HUES64 (cell line): ENCODE results near the gene BNIP1.

Experiments used
- H3K27ac ChIP-seq: 2 replicates; pipeline ENCODE4 v1.7.0; 2013; ENCODE audit warnings: low read depth, low read length, inconsistent platforms
- H3K27me3 ChIP-seq: 2 replicates; pipeline ENCODE4 v1.6.1; 2013; ENCODE audit warnings: mild to moderate bottlenecking, low read length; ENCODE audit not compliant: insufficient read depth
- H3K36me3 ChIP-seq: 2 replicates; pipeline ENCODE4 v1.6.1; 2013; ENCODE audit warnings: mild to moderate bottlenecking, low read length; ENCODE audit not compliant: insufficient read depth
- H3K4me1 ChIP-seq: 2 replicates; pipeline ENCODE4 v1.6.1; 2013; ENCODE audit warnings: mild to moderate bottlenecking, low read length, moderate library complexity; ENCODE audit not compliant: insufficient read depth
- H3K4me3 ChIP-seq: 2 replicates; pipeline ENCODE4 v1.5.1; 2013; ENCODE audit warnings: mild to moderate bottlenecking, low read length, moderate library complexity
- H3K9ac ChIP-seq: 2 replicates; pipeline ENCODE4 v1.6.1; 2013; ENCODE audit warnings: mild to moderate bottlenecking, low read depth, low read length
- H3K9me3 ChIP-seq: 2 replicates; pipeline ENCODE4 v1.6.1; 2013; ENCODE audit warnings: low read depth, low read length; ENCODE audit not compliant: insufficient read depth
- WGBS: fragments of 150-250, 120-280 bp; methylation state at CpG from one replicate; pipeline ENCODE4 v1.1.7; 2013; ENCODE audit warnings: missing lambda C conversion rate; 5-methylcytosine and 5-hydroxymethylcytosine counted together

The BNIP1 gene

DNA sequence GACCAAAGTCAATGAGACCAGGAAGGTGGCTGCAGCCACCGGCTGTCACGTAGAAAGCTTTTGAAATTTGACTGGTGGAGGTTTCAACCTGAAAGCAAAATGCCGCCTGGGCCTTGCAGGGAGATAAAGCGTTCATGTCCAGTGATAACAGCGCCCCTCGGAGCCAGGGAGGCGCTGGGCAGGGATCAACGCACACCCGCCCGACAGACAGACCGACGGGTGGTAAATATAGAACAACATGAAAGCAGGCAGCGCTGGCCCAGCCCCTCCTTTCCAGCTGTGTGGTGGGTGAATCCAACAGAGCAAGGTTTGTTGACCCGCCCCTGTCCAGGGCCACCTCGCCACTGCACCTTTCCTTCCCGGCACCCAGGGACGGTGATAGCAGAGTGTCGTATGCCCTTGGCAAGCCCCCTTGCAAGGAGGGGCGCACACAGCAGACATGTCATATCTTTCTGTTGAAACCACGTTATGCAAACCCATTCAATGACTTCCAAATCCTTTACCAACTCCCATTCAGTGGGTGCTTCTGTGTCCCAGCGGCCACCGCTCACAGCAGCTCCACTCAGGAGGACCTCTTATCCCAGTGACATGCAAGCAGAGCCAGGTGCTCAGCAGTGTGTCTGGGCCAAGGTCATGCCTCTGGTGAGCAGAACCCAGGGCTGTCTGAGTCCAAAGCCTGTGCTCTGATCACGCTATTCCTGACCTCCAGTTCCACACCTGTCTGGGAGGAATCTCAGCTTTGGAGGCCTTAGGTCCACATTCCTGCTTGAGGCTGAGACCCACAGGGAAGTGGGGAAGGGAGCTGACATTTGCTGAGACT, 52.0 kb downstream of the BNIP1 start:
- Histone ChIP-seq H3K4me1 (no peaks in the 10 kb centered on the region), H3K27ac (no peak overlapping the region), H3K9ac (no peak overlapping the region), H3K27me3 (no peaks in the 10 kb centered on the region; the same call in 1 of the 2 replicates), H3K4me3 (no peak overlapping the region), H3K9me3 (peaks cover 6% of the 10 kb centered on the region; the same call in 1 of the 2 replicates), H3K36me3 (no peaks in the 10 kb centered on the region)
- WGBS, result 90% methylated on average over 23 of the region's 23 CpGs

DNA sequence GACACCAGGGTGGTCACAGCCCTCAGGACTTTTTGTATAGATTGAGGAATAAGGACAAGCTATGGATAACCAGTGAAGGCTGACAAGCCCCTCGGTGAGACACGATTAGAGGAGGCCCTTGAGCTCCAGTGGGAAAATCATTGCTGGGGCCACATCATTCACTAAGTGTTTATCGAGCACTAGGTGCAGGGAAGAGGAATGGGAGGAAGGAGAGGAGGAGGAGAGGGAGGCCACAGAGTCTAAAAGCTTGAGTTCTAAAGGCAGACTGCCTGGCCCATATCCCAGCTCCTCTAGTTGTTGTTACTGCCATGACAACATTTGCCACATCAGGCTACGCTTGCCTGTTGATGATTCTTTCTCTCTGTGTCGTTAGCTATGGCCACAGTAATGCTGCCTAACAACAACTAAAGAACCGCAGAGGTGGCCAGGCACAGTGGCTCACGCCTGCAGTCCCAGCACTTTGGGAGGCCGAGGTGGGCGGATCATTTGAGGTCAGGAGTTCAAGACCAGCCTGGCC, 53.1 kb downstream of the BNIP1 start:
- Histone ChIP-seq H3K36me3 (no peaks in the 10 kb centered on the region), H3K27me3 (peaks cover 8% of the 10 kb centered on the region), H3K4me1 (peaks cover 6% of the 10 kb centered on the region; the same call in 1 of the 2 replicates), H3K9ac (no peak overlapping the region), H3K9me3 (peaks cover 6% of the 10 kb centered on the region; the same call in 1 of the 2 replicates), H3K27ac (no peak overlapping the region), H3K4me3 (no peak overlapping the region)
- 91% methylated on average over 9 of the region's 9 CpGs for WGBS

DNA sequence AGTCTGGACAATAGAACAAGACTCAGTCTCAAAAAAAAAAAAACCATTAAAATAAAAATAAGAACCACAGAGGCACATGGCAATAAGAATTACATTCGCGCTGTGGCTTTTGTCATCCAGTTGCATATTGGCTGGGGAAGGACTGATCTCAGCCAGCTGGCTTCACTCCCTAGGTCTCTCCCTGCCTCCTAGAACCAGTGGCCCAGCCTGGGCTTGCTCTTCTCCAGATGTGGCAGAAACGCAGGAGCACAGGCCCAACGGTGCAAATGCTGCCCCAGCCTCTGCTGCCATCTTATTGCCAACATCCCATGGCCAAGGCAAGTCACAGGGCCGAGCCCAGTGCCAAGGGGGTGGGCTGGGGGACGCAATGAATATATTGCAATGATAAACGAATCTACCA, 53.7 kb downstream of the BNIP1 start:
- no peak overlapping the region for H3K4me3 ChIP-seq
- peaks cover 14% of the 10 kb centered on the region for H3K27me3 ChIP-seq

GRCh38 chr5:173200356-173200755, 56.0 kb downstream of the BNIP1 start:
- H3K4me3 ChIP-seq, result no peak overlapping the region
- no peak overlapping the region for H3K27ac ChIP-seq
- H3K27me3 ChIP-seq, result peaks cover 19% of the 10 kb centered on the region
- peaks cover 6% of the 10 kb centered on the region; the same call in 1 of the 2 replicates for H3K9me3 ChIP-seq
- peaks cover 7% of the 10 kb centered on the region; the same call in 1 of the 2 replicates for H3K4me1 ChIP-seq
- H3K9ac ChIP-seq, result no peak overlapping the region
- H3K36me3 ChIP-seq, result no peaks in the 10 kb centered on the region

More for the DNA sequence above, 53.7 kb downstream of the BNIP1 start:
- H3K9ac ChIP-seq, result no peak overlapping the region
- H3K36me3 ChIP-seq, result no peaks in the 10 kb centered on the region
- peaks cover 6% of the 10 kb centered on the region; the same call in 1 of the 2 replicates for H3K9me3 ChIP-seq
- H3K27ac ChIP-seq, result no peak overlapping the region
- WGBS, result 91% methylated on average over 7 of the region's 7 CpGs
- peaks cover 7% of the 10 kb centered on the region; the same call in 1 of the 2 replicates for H3K4me1 ChIP-seq

DNA sequence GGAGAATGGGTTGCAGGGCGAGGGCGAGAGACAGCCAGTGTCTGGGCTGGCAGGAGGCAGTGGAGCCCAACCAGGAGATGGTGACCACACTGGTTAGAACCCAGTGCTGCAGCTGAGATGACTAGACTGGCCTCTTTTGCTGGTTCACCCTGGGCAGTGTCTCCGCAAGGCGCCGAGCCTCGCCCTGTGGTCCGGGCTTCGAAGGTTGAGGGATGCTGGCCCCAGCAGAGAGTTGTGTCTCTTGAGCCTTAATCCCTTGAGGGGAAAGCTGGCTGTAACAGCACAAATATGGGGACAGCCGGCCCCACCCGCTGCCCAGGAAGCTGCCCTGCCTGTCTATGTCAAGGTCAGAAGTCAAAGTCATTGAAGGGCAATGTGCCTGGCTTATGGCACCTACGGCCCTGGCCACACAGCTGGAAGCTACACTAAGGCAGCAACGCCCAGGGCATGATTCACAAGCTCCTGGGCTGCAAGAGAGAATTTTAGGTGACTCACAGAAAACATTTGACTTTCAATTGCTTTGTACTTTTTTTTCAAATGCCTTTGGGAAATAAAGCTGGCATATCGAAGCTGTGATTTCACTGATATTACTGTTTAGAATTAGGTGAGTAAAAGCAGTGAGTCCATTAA, 57.4 kb downstream of the BNIP1 start:
- WGBS, result 80% methylated on average over 13 of the region's 13 CpGs
- no peaks in the 10 kb centered on the region for H3K36me3 ChIP-seq
- H3K9me3 ChIP-seq, result peaks cover 6% of the 10 kb centered on the region; the same call in 1 of the 2 replicates
- H3K4me1 ChIP-seq, result peaks cover 7% of the 10 kb centered on the region; the same call in 1 of the 2 replicates
- H3K27me3 ChIP-seq, result peaks cover 19% of the 10 kb centered on the region
- H3K4me3 ChIP-seq, result no peak overlapping the region
- no peak overlapping the region for H3K9ac ChIP-seq
- H3K27ac ChIP-seq, result no peak overlapping the region

DNA sequence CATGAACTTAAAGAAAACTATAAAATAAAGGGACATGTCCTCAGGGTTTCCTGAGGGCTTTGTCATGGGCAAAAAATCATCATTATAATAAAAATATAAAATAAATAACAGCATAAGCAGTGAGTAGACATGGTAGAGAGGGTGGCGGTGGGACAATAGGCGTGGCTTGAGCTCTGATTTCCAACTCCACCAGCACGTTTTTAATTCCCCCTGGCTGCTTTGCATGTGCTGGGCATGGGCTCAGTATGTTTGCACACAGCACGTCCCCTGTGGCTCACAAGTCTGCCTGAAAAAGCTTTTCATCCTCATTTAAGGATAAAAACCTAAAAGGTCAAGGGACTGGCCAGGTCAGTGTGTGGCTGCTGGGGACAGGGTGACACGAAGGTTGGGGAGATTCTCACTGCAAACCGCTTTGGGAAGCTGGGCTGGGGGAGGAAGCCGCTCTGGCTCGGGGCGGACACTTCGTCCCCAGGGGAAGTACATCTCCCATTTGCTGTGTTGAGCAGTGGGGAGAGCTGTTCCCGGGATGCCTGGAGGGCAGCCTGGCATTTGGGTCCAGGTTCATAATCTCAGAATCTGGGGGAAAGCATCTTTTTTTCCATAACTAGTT, 58.0 kb downstream of the BNIP1 start:
- WGBS, result 25% methylated on average over 11 of the region's 11 CpGs
- H3K4me1 ChIP-seq, result peaks cover 7% of the 10 kb centered on the region; the same call in 1 of the 2 replicates
- peak overlapping the region; percentile 40 for H3K4me3 ChIP-seq
- no peak overlapping the region for H3K9ac ChIP-seq
- H3K27ac ChIP-seq, result no peak overlapping the region
- peaks cover 19% of the 10 kb centered on the region for H3K27me3 ChIP-seq
- H3K9me3 ChIP-seq, result peaks cover 6% of the 10 kb centered on the region; the same call in 1 of the 2 replicates
- no peaks in the 10 kb centered on the region for H3K36me3 ChIP-seq

GRCh38 chr5:173204185-173204979, 60.1 kb downstream of the BNIP1 start:
- H3K9me3 ChIP-seq, result peaks cover 4% of the 10 kb centered on the region; the same call in 1 of the 2 replicates
- H3K27me3 ChIP-seq, result peaks cover 22% of the 10 kb centered on the region
- peaks cover 7% of the 10 kb centered on the region; the same call in 1 of the 2 replicates for H3K4me1 ChIP-seq
- H3K27ac ChIP-seq, result no peak overlapping the region
- H3K4me3 ChIP-seq, result no peak overlapping the region
- no peak overlapping the region for H3K9ac ChIP-seq
- 90% methylated on average over 5 of the region's 6 CpGs for WGBS
- H3K36me3 ChIP-seq, result no peaks in the 10 kb centered on the region

DNA sequence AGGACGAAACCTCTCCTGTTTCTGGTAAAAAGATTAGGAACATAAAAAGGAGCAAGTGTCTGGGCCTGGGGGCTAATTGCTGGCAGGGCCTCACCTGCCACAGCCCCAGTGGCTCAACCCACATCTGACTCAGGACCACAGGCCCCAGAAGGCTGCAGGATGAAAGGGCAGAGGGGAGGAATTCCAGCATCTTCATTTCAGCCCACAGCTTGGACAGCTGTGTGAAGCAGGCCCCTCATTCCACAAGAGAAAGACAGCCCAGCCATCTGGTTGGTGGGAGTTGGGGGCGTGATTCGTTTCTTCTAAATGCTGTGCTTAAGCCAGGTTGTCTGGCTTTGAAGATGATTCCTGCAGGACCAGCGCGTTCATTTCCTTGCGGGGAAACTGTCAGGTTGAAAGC, 61.6 kb downstream of the BNIP1 start:
- no peaks in the 10 kb centered on the region for H3K9me3 ChIP-seq
- no peak overlapping the region for H3K9ac ChIP-seq
- 88% methylated on average over 6 of the region's 6 CpGs for WGBS

GRCh38 chr5:173208296-173208695, 64.0 kb downstream of the BNIP1 start:
- no peaks in the 10 kb centered on the region for H3K4me1 ChIP-seq

More for the DNA sequence above, 61.6 kb downstream of the BNIP1 start:
- H3K36me3 ChIP-seq, result no peaks in the 10 kb centered on the region
- H3K27ac ChIP-seq, result no peak overlapping the region
- peaks cover 22% of the 10 kb centered on the region for H3K27me3 ChIP-seq
- peaks cover 7% of the 10 kb centered on the region; the same call in 1 of the 2 replicates for H3K4me1 ChIP-seq
- H3K4me3 ChIP-seq, result no peak overlapping the region

DNA sequence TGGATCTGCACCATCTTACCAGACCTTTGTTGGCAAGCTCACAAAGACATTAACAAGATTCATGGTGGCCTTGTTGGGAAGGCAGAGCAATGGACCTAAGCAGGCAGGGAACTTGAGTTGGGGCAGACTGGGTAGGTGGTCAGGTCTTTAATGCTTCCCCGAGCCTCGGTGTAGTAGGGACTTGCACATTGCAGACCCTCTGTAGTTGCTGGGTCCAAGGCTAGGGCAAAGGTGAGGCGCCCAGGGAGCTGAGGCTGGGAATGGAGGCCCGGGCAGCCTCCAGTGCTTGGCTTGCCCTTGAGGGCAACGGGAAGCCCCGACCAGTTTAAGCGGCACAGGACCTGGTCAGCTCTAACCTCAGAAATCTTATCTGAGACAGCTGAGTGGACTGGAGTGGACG, 66.5 kb downstream of the BNIP1 start:
- no peak overlapping the region for H3K27ac ChIP-seq
- no peaks in the 10 kb centered on the region for H3K9me3 ChIP-seq
- peaks cover 7% of the 10 kb centered on the region; the same call in 1 of the 2 replicates for H3K27me3 ChIP-seq
- no peak overlapping the region for H3K4me3 ChIP-seq
- 96% methylated on average over 8 of the region's 8 CpGs for WGBS
- H3K36me3 ChIP-seq, result no peaks in the 10 kb centered on the region
- no peaks in the 10 kb centered on the region for H3K4me1 ChIP-seq
- H3K9ac ChIP-seq, result no peak overlapping the region

More at GRCh38 chr5:173208296-173208695, 64.0 kb downstream of the BNIP1 start:
- Histone ChIP-seq H3K27ac (no peak overlapping the region), H3K4me3 (no peak overlapping the region), H3K9ac (no peak overlapping the region), H3K9me3 (no peaks in the 10 kb centered on the region), H3K27me3 (peaks cover 6% of the 10 kb centered on the region; the same call in 1 of the 2 replicates), H3K36me3 (no peaks in the 10 kb centered on the region)
- 95% methylated on average over 7 of the region's 7 CpGs for WGBS
